Vagina (tissue), 2 donors: ENCODE measurements around the gene ADAMTS6.

Experiments used
- POLR2A ChIP-seq, 2 donors: fragments of 450-650 bp; IDR thresholded peaks; one replicate each; pipeline ENCODE4 v1.6.1; 2017; ENCODE audit warnings: antibody characterized with exemption in 2 of 2, mild to moderate bottlenecking in 2 of 2, moderate library complexity in 2 of 2
- TF ChIP-seq, protein P1 (sequence below), 3 experiments: fragments of 450-650 bp in 2 of 3; fragments of 200-600 bp in 1 of 3; sonication (generic) in 1 of 3; IDR thresholded peaks; one replicate each; pipeline ENCODE4 v1.5.1; 2017 to 2019; ENCODE audit warnings: antibody characterized with exemption in 3 of 3, mild to moderate bottlenecking in 2 of 3, moderate library complexity in 2 of 3

DNA sequence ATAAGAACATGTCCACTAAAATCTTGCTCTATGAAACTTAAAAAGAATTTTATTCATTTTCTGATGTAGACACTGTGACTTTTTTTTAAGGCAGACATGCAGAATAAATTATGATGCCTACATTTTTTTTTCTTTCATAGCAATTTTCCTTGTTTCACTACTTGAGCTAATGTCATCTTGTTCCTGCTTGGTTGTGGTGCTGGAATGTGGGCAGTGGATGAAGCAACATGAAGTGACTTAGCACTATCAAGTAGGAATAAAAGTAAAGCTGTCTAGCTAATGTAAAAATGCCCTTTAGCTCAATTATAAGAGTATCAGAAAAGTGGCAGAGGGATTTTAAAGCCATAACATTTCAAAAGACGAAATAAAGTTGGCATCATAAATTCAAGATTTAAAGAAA is 191.0 kb downstream of the ADAMTS6 start:
- TF ChIP-seq, protein P1, sequence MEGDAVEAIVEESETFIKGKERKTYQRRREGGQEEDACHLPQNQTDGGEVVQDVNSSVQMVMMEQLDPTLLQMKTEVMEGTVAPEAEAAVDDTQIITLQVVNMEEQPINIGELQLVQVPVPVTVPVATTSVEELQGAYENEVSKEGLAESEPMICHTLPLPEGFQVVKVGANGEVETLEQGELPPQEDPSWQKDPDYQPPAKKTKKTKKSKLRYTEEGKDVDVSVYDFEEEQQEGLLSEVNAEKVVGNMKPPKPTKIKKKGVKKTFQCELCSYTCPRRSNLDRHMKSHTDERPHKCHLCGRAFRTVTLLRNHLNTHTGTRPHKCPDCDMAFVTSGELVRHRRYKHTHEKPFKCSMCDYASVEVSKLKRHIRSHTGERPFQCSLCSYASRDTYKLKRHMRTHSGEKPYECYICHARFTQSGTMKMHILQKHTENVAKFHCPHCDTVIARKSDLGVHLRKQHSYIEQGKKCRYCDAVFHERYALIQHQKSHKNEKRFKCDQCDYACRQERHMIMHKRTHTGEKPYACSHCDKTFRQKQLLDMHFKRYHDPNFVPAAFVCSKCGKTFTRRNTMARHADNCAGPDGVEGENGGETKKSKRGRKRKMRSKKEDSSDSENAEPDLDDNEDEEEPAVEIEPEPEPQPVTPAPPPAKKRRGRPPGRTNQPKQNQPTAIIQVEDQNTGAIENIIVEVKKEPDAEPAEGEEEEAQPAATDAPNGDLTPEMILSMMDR (IDR thresholded peaks at IDR 0.05), result no peak
- no peak for TF ChIP-seq POLR2A (IDR thresholded peaks at IDR 0.05)
